Measurements from ENCODE around the gene ANKRD31. TPM values are rescaled to one million over a fixed set of nuclear protein-coding genes. Genes with fewer than 3 reads are reported as not detected.
"Not testable (repeated sequence)": the region's sequence is repeated elsewhere in the genome, so short reads cannot be mapped to it uniquely, and the experiment has no call there.

Gene ANKRD31
- total and polyA plus RNA-seq, 8 donors, result 0.09 to 0.75 (median 0.45) TPM

DNA sequence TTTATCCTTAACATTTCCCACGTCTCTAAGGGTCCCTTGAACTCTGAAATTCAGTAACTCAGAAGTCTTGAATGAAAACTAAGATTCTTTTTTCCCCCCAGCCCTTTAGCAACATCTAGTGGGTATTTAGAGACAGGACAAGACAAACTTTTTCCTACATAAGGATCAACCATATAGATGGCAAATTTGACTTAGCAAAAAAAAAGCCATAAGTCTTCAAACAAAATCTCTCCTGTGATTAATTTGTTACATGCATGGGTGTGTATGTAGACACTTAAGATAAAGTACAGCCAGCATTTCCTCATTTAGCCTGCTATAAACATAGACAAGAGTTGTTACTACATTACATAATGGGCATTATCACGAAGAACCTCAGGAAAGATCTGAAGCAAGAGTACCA, 29.1 kb upstream of the ANKRD31 start:
- peak; percentile 10 to 29 for TF ChIP-seq CTCF (IDR thresholded peaks at IDR 0.05)
- DNase-seq (peak in 1 of 4 donors; percentile 11), ATAC-seq (peak; percentile 65)
- intact Hi-C loops (cut with DNase I), result no loop called here
- H3K9me3 ChIP-seq, result peaks cover 0 to 3% of the 10 kb centered on the region in 2 donors
- H3K27ac ChIP-seq, result no peak overlapping the region
- H3K4me3 ChIP-seq, result no peak overlapping the region
- no peaks in the 10 kb centered on the region for H3K27me3 ChIP-seq
- H3K4me1 ChIP-seq, result no peaks in the 10 kb centered on the region
- no peaks in the 10 kb centered on the region for H3K36me3 ChIP-seq

GRCh38 chr5:75262271-75262670, 25.6 kb upstream of the ANKRD31 start:
- H3K4me1 ChIP-seq, result no peaks in the 10 kb centered on the region
- no peaks in the 10 kb centered on the region for H3K27me3 ChIP-seq
- H3K27ac ChIP-seq, result no peak overlapping the region
- intact Hi-C loops (cut with DNase I), result no loop called here
- no peak for ATAC-seq
- H3K9me3 ChIP-seq, result no peaks in the 10 kb centered on the region
- no peaks in the 10 kb centered on the region for H3K36me3 ChIP-seq
- H3K4me3 ChIP-seq, result no peak overlapping the region
- DNase-seq, result no peak
- TF ChIP-seq CTCF (IDR thresholded peaks at IDR 0.05), result no peak

- TF ChIP-seq CTCF (IDR thresholded peaks at IDR 0.05), result no peak
- H3K4me3 ChIP-seq, result no peak overlapping the region
- no peak for DNase-seq
- no peak for ATAC-seq
- H3K9me3 ChIP-seq, result peaks cover 0 to 8% of the 10 kb centered on the region in 2 donors
- no peaks in the 10 kb centered on the region for H3K36me3 ChIP-seq
- intact Hi-C loops (cut with DNase I), result no loop called here
- H3K4me1 ChIP-seq, result no peaks in the 10 kb centered on the region
- H3K27ac ChIP-seq, result no peak overlapping the region
- no peaks in the 10 kb centered on the region for H3K27me3 ChIP-seq
Observed at GRCh38 chr5:75260708-75261107, 24.0 kb upstream of the ANKRD31 start.

- DNase-seq; H3K36me3 ChIP-seq; H3K27me3 ChIP-seq; H3K9me3 ChIP-seq; ATAC-seq; H3K4me3 ChIP-seq; H3K4me1 ChIP-seq; H3K27ac ChIP-seq; intact Hi-C loops (cut with DNase I): not testable (repeated sequence)
Observed at GRCh38 chr5:75250452-75250851, 13.8 kb upstream of the ANKRD31 start.

GRCh38 chr5:75245023-75245422, 8.3 kb upstream of the ANKRD31 start:
- no peak for TF ChIP-seq CTCF (IDR thresholded peaks at IDR 0.05)
- Histone ChIP-seq H3K27me3 (peaks cover 0 to 5% of the 10 kb centered on the region in 2 donors), H3K4me3 (no peak overlapping the region), H3K4me1 (no peaks in the 10 kb centered on the region), H3K36me3 (no peaks in the 10 kb centered on the region), H3K9me3 (no peaks in the 10 kb centered on the region), H3K27ac (no peak overlapping the region)
- no peak for DNase-seq
- ATAC-seq, result no peak
- intact Hi-C loops (cut with DNase I), result no loop called here

DNA sequence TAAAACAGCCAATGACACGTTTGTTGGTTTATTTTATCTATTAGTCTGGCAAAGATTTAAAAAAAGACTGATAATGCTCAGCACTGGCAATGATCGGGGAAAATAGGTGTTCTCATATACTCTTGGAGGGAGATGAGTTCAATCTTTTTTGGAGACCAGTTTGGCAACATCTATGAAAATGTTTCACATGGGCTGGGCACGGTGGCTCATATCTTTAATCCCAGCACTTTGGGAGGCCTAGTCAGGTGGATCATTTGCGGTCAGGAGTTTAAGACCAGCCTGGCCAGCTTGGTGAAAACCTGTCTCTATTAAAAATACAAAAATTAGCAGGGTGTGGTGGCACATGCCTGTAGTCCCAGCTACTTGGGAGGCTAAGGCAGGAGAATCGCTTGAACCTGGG, 6.8 kb upstream of the ANKRD31 start:
- H3K27ac ChIP-seq, result no peak overlapping the region
- H3K27me3 ChIP-seq, result peaks cover 0 to under 1% of the 10 kb centered on the region in 2 donors
- no peaks in the 10 kb centered on the region for H3K4me1 ChIP-seq
- intact Hi-C loops (cut with DNase I), result no loop called here
- no peaks in the 10 kb centered on the region for H3K9me3 ChIP-seq
- H3K36me3 ChIP-seq, result no peaks in the 10 kb centered on the region
- H3K4me3 ChIP-seq, result no peak overlapping the region
- DNase-seq (no peak), ATAC-seq (no peak)
- no peak for TF ChIP-seq CTCF (IDR thresholded peaks at IDR 0.05)
